Liver (tissue), 9 donors: ENCODE data around the gene GPR176. TPM values are rescaled to one million over a fixed set of nuclear protein-coding genes. Genes with fewer than 3 reads are reported as not detected.

Experiments used
- DNase-seq: peaks from one replicate; pipeline ENCODE4 v3.0.0-alpha.2; 2017; ENCODE audit warnings: low spot score
- H3K27ac ChIP-seq, 2 donors: one replicate each; pipeline ENCODE4 v1.7.0; 2013; ENCODE audit warnings: inconsistent platforms in 2 of 2, low read length in 2 of 2, control low read depth in 1 of 2, low read depth in 1 of 2, mild to moderate bottlenecking in 1 of 2
- H3K27me3 ChIP-seq, 4 donors: one replicate each; pipeline versions ENCODE4 v1.6.1 to v1.7.0; 2013; ENCODE audit warnings: low read length in 3 of 4, inconsistent platforms in 1 of 4, mild to moderate bottlenecking in 1 of 4, moderate library complexity in 1 of 4; ENCODE audit not compliant: control insufficient read depth in 4 of 4, insufficient read depth in 4 of 4
- H3K36me3 ChIP-seq, 4 donors: one replicate each; pipeline versions ENCODE4 v1.6.1 to v1.7.0; 2013; ENCODE audit warnings: low read length in 3 of 4, mild to moderate bottlenecking in 3 of 4, low read depth in 1 of 4, moderate library complexity in 1 of 4; ENCODE audit not compliant: control insufficient read depth in 4 of 4, insufficient read depth in 3 of 4
- H3K4me1 ChIP-seq, 4 donors: one replicate each; pipeline versions ENCODE4 v1.6.1 to v1.7.0; 2013; ENCODE audit warnings: low read length in 3 of 4, mild to moderate bottlenecking in 3 of 4, moderate library complexity in 1 of 4; ENCODE audit not compliant: control insufficient read depth in 4 of 4, insufficient read depth in 4 of 4
- H3K4me3 ChIP-seq, 3 donors: one replicate each; pipeline versions ENCODE4 v1.6.1 to v1.7.0; 2013; ENCODE audit warnings: low read length in 3 of 3, control low read depth in 1 of 3, low read depth in 1 of 3, mild to moderate bottlenecking in 1 of 3
- H3K9ac ChIP-seq, 2 donors: one replicate each; pipeline ENCODE4 v1.7.0; 2013; ENCODE audit warnings: low read length in 2 of 2, mild to moderate bottlenecking in 2 of 2, moderate library complexity in 2 of 2, control low read depth in 1 of 2, low read depth in 1 of 2
- H3K9me3 ChIP-seq, 4 donors: one replicate each; pipeline versions ENCODE4 v1.6.1 to v1.7.0; 2013; ENCODE audit warnings: low read length in 3 of 4; ENCODE audit not compliant: control insufficient read depth in 4 of 4
- ATF3 ChIP-seq: IDR thresholded peaks from 2 replicates; pipeline ENCODE4 v1.6.1; 2016; ENCODE audit warnings: antibody characterized with exemption
- FOXA1 ChIP-seq: IDR thresholded peaks from 2 replicates; pipeline ENCODE4 v1.6.1; 2016; ENCODE audit warnings: antibody characterized with exemption
- FOXA2 ChIP-seq: IDR thresholded peaks from 2 replicates; pipeline ENCODE4 v1.6.1; 2016; ENCODE audit warnings: antibody characterized with exemption
- GABPA ChIP-seq, 2 donors: IDR thresholded peaks in 1 of 2; conservative IDR thresholded peaks in 1 of 2; 2 replicates each; pipeline ENCODE4 v1.6.1; 2016; ENCODE audit warnings: antibody characterized with exemption in 2 of 2, mild to moderate bottlenecking in 1 of 2, moderate library complexity in 1 of 2
- HNF4A ChIP-seq, 2 donors: conservative IDR thresholded peaks; 2 replicates each; pipeline ENCODE4 v1.6.1; 2016; ENCODE audit warnings: antibody characterized with exemption in 2 of 2, mild to moderate bottlenecking in 2 of 2
- HNF4G ChIP-seq: IDR thresholded peaks from 2 replicates; pipeline ENCODE4 v1.6.1; 2016; ENCODE audit warnings: antibody characterized with exemption
- JUND ChIP-seq, 2 donors: IDR thresholded peaks; 2 replicates each; pipeline ENCODE4 v1.6.1; 2016; ENCODE audit warnings: antibody characterized with exemption in 2 of 2
- MAX ChIP-seq: IDR thresholded peaks from 2 replicates; pipeline ENCODE4 v1.6.1; 2016; ENCODE audit warnings: antibody characterized with exemption
- NR2F2 ChIP-seq: IDR thresholded peaks from 2 replicates; pipeline ENCODE4 v1.6.1; 2016; ENCODE audit warnings: antibody characterized with exemption
- RAD21 ChIP-seq, 2 donors: IDR thresholded peaks; 2 replicates each; pipeline ENCODE4 v1.6.1; 2016; ENCODE audit warnings: antibody characterized with exemption in 2 of 2, mild to moderate bottlenecking in 2 of 2
- REST ChIP-seq: IDR thresholded peaks from 2 replicates; pipeline ENCODE4 v1.6.1; 2016; ENCODE audit warnings: antibody characterized with exemption, mild to moderate bottlenecking
- RXRA ChIP-seq, 2 donors: IDR thresholded peaks; 2 replicates each; pipeline ENCODE4 v1.6.1; 2017 to 2018; ENCODE audit warnings: antibody characterized with exemption in 2 of 2, mild to moderate bottlenecking in 1 of 2
- SP1 ChIP-seq: IDR thresholded peaks from 2 replicates; pipeline ENCODE4 v1.6.1; 2018; ENCODE audit warnings: antibody characterized with exemption, mild to moderate bottlenecking
- TAF1 ChIP-seq: conservative IDR thresholded peaks from 2 replicates; pipeline ENCODE4 v1.6.1; 2016; ENCODE audit warnings: antibody characterized with exemption, mild to moderate bottlenecking
- YY1 ChIP-seq: IDR thresholded peaks from 2 replicates; pipeline ENCODE4 v1.6.1; 2016; ENCODE audit warnings: antibody characterized with exemption, mild to moderate bottlenecking
- ZBTB33 ChIP-seq: IDR thresholded peaks from 2 replicates; pipeline ENCODE4 v1.6.1; 2016; ENCODE audit warnings: antibody characterized with exemption
- WGBS: extraction: QIAGEN DNeasy Blood & Tissue Kit; methylation state at CpG from one replicate; pipeline ENCODE4 v1.1.7; 2013; 5-methylcytosine and 5-hydroxymethylcytosine counted together
- polyA plus RNA-seq, 2 donors: library from polyadenylated mRNA; stranded (reverse) in 1 of 2; unstranded in 1 of 2; fragments of 200-250 nt in 1 of 2; fragments of >200 nt in 1 of 2; fragmentation: Nextera tagmentation in 1 of 2; extraction: Ambion mirVana in 1 of 2; gene quantifications; one replicate each; pipeline versions ENCODE4 v1.2.1 to v1.2.3, GENCODE V29; 2013 to 2015
- total RNA-seq, 2 donors: library from RNA; depleted of rRNA; stranded (reverse); fragments of >200 nt; gene quantifications; one replicate each; pipeline ENCODE4 v1.2.3, GENCODE V29; 2014
- donor health status: healthy.
- donor health status: healthy.
- donor health status: healthy.
- donor health status: healthy.
- donor health status: healthy.

Gene GPR176
- total and polyA plus RNA-seq, 4 donors = 0.44 to 1.7 (median 1.4) TPM

- 90% methylated on average over 6 of the region's 6 CpGs for WGBS
- DNase-seq = no peak
- TF ChIP-seq JUND (IDR thresholded peaks at IDR 0.05) (no peak), FOXA1 (no peak), NR2F2 (no peak), ZBTB33 (no peak), YY1 (no peak), SP1 (no peak), FOXA2 (no peak), HNF4G (no peak), MAX (no peak), HNF4A (conservative IDR thresholded peaks at IDR 0.05) (no peak), REST (no peak), ATF3 (no peak), GABPA (IDR thresholded peaks at IDR 0.05 in 1 of 2, conservative IDR thresholded peaks at IDR 0.05 in 1 of 2) (no peak), RAD21 (IDR thresholded peaks at IDR 0.05) (no peak)
- H3K4me3 ChIP-seq = no peak overlapping the region
- H3K9me3 ChIP-seq = no peaks in the 10 kb centered on the region
- peaks cover 0 to under 1% (median 0%) of the 10 kb centered on the region in 4 donors for H3K4me1 ChIP-seq
- H3K27ac ChIP-seq = no peak overlapping the region
- H3K36me3 ChIP-seq = no peaks in the 10 kb centered on the region
- H3K9ac ChIP-seq = no peak overlapping the region
- no peaks in the 10 kb centered on the region for H3K27me3 ChIP-seq
Observed at GRCh38 chr15:39798382-39798781, 121.7 kb downstream of the GPR176 start.

- no peak overlapping the region for H3K9ac ChIP-seq
- no peaks in the 10 kb centered on the region for H3K27me3 ChIP-seq
- H3K9me3 ChIP-seq = no peaks in the 10 kb centered on the region
- DNase-seq = no peak
- no peak for TF ChIP-seq TAF1
- TF ChIP-seq RAD21 (IDR thresholded peaks at IDR 0.05) = no peak
- no peak for TF ChIP-seq FOXA2
- no peak for TF ChIP-seq GABPA (IDR thresholded peaks at IDR 0.05 in 1 of 2, conservative IDR thresholded peaks at IDR 0.05 in 1 of 2)
- no peak for TF ChIP-seq HNF4A (conservative IDR thresholded peaks at IDR 0.05)
- no peak for TF ChIP-seq RXRA (IDR thresholded peaks at IDR 0.05)
- H3K4me1 ChIP-seq = no peaks in the 10 kb centered on the region
- no peak overlapping the region for H3K4me3 ChIP-seq
- H3K27ac ChIP-seq = no peak overlapping the region
- H3K36me3 ChIP-seq = no peaks in the 10 kb centered on the region
- 94% methylated on average over 6 of the region's 6 CpGs for WGBS
Observed at GRCh38 chr15:39797407-39797806, 122.7 kb downstream of the GPR176 start.
